IMR-90 (cell line): Measurements from ENCODE around the gene PAK1IP1. TPM values are rescaled to one million over a fixed set of nuclear protein-coding genes. Genes with fewer than 3 reads are reported as not detected.

ENCODE experiments used
- ATAC-seq: fragments of 200-7000 bp; cut with Tn5 transposase; 2 replicates; pipeline ENCODE4 v1.9.1; 2020; ENCODE audit warnings: low read depth, mild to moderate bottlenecking, moderate library complexity
- BruUV-seq: library from RNA; stranded (reverse); fragments of 400-500 nt; replicated peaks from 2 replicates; lab custom pipeline; 2021; lab: Mats Ljungman, UMichigan
- CTCF ChIA-PET: fragments of 300-600 bp; formaldehyde crosslinking; extraction: SDS; loops from one replicate; lab custom pipeline; 2021; ENCODE audit warnings: antibody characterized with exemption; lab: Yijun Ruan, JAX
- POLR2A ChIA-PET: fragments of 300-600 bp; sonication (Branson Sonifier 250); formaldehyde crosslinking; loops from one replicate; lab custom pipeline; 2022; ENCODE audit warnings: antibody characterized with exemption; ENCODE audit not compliant: unreplicated experiment; lab: Charles Lee
- DNase-seq: peaks from one replicate; pipeline ENCODE4 v3.0.0; 2013
- H2AFZ ChIP-seq: replicated peaks from 2 replicates; pipeline ENCODE3; 2013; ENCODE audit warnings: low read length, mild to moderate bottlenecking; ENCODE audit not compliant: poor library complexity
- H2AK5ac ChIP-seq: 2 replicates; pipeline ENCODE4 v1.6.1; 2013; ENCODE audit warnings: low read depth, low read length, inconsistent platforms
- H2AK9ac ChIP-seq: replicated peaks from 2 replicates; pipeline ENCODE3; 2013; ENCODE audit warnings: mild to moderate bottlenecking, low read depth, low read length, moderate library complexity; ENCODE audit not compliant: poor library complexity
- H2BK120ac ChIP-seq: 2 replicates; pipeline ENCODE4 v1.6.1; 2013; ENCODE audit warnings: low read depth, low read length, inconsistent platforms
- H2BK15ac ChIP-seq: 3 replicates; pipeline ENCODE4 v1.6.1; 2013; ENCODE audit warnings: low read depth, low read length, inconsistent platforms
- H2BK20ac ChIP-seq: 2 replicates; pipeline ENCODE4 v1.6.1; 2013; ENCODE audit warnings: low read depth, mild to moderate bottlenecking, inconsistent platforms, low read length, moderate library complexity
- H2BK5ac ChIP-seq: 2 replicates; pipeline ENCODE4 v1.6.1; 2013; ENCODE audit warnings: mild to moderate bottlenecking, low read depth, low read length, inconsistent platforms; ENCODE audit not compliant: poor library complexity, severe bottlenecking
- H3K14ac ChIP-seq: replicated peaks from 2 replicates; pipeline ENCODE4 v1.6.1; 2013; ENCODE audit warnings: low read depth, low read length, inconsistent platforms
- H3K18ac ChIP-seq: 2 replicates; pipeline ENCODE4 v1.6.1; 2013; ENCODE audit warnings: low read depth, low read length, control low read depth
- H3K23ac ChIP-seq: 2 replicates; pipeline ENCODE4 v1.6.1; 2013; ENCODE audit warnings: low read depth, low read length, inconsistent platforms
- H3K27ac ChIP-seq: 2 replicates; pipeline ENCODE4 v1.5.1; 2013; ENCODE audit warnings: mild to moderate bottlenecking, control low read depth, low read length; ENCODE audit not compliant: insufficient read depth
- H3K27me3 ChIP-seq: 2 replicates; pipeline ENCODE4 v1.6.1; 2013; ENCODE audit warnings: low read length; ENCODE audit not compliant: control insufficient read depth, insufficient read depth
- H3K36me3 ChIP-seq: 2 replicates; pipeline ENCODE4 v1.6.1; 2013; ENCODE audit warnings: low read length, mixed read lengths; ENCODE audit not compliant: control insufficient read depth, insufficient read depth
- H3K4ac ChIP-seq: 2 replicates; pipeline ENCODE4 v1.6.1; 2013; ENCODE audit warnings: low read depth, low read length, inconsistent platforms
- H3K4me1 ChIP-seq: 2 replicates; pipeline ENCODE4 v1.6.1; 2013; ENCODE audit warnings: low read length, mixed read lengths; ENCODE audit not compliant: control insufficient read depth, insufficient read depth
- H3K4me2 ChIP-seq: 2 replicates; pipeline ENCODE4 v1.6.1; 2013; ENCODE audit warnings: low read depth, mild to moderate bottlenecking, control low read depth, low read length, moderate library complexity
- H3K4me3 ChIP-seq: 2 replicates; pipeline ENCODE4 v1.5.1; 2013; ENCODE audit warnings: low read depth, mild to moderate bottlenecking, control low read depth, low read length, moderate library complexity; ENCODE audit not compliant: insufficient read depth
- H3K56ac ChIP-seq: 2 replicates; pipeline ENCODE4 v1.6.1; 2013; ENCODE audit warnings: low read length, inconsistent platforms; ENCODE audit not compliant: insufficient read depth; ENCODE audit errors: extremely low read depth
- H3K79me1 ChIP-seq, 2 experiments: 2 replicates each; pipeline ENCODE4 v1.6.1; 2013; ENCODE audit warnings: low read length in 2 of 2, inconsistent platforms in 1 of 2, low read depth in 1 of 2
- H3K9ac ChIP-seq: 2 replicates; pipeline ENCODE4 v1.6.1; 2013; ENCODE audit warnings: low read depth, low read length, control low read depth
- H3K9me1 ChIP-seq: 2 replicates; pipeline ENCODE4 v1.6.1; 2013; ENCODE audit warnings: low read length, inconsistent platforms; ENCODE audit not compliant: insufficient read depth
- H3K9me3 ChIP-seq: 2 replicates; pipeline ENCODE4 v1.6.1; 2013; ENCODE audit warnings: low read length; ENCODE audit not compliant: control insufficient read depth, insufficient read depth
- H4K20me1 ChIP-seq: 2 replicates; pipeline ENCODE4 v1.6.1; 2013; ENCODE audit warnings: low read length, inconsistent platforms; ENCODE audit not compliant: insufficient read depth
- H4K5ac ChIP-seq: 2 replicates; pipeline ENCODE4 v1.6.1; 2013; ENCODE audit warnings: mild to moderate bottlenecking, low read depth, low read length, control low read depth
- H4K8ac ChIP-seq, 2 experiments: 2 replicates each; pipeline ENCODE4 v1.6.1; 2013; ENCODE audit warnings: low read depth in 2 of 2, low read length in 2 of 2, control low read depth in 1 of 2, inconsistent platforms in 1 of 2
- H4K91ac ChIP-seq: 2 replicates; pipeline ENCODE4 v1.6.1; 2013; ENCODE audit warnings: low read depth, low read length, inconsistent platforms; ENCODE audit not compliant: insufficient read depth
- MAFK ChIP-seq: IDR thresholded peaks from 2 replicates; pipeline ENCODE4 v1.6.1; 2012; ENCODE audit warnings: low read depth, low read length, improper control_type of control experiment
- RAD21 ChIP-seq: IDR thresholded peaks from 2 replicates; pipeline ENCODE4 v1.6.1; 2012; ENCODE audit warnings: low read length, improper control_type of control experiment
- WGBS, 2 experiments: methylation state at CpG; one replicate each; pipeline versions ENCODE4 v1.1.5 to v1.1.7; 2013; ENCODE audit warnings: missing lambda C conversion rate in 2 of 2; ENCODE audit not compliant: insufficient read length in 1 of 2; ENCODE audit errors: extremely low coverage in 2 of 2; 5-methylcytosine and 5-hydroxymethylcytosine counted together
- dilution Hi-C: fragments of 300-500 bp; cut with HindIII; formaldehyde crosslinking; loops from one replicate; pipeline ENCODE4 v1.14.3; 2018; ENCODE audit warnings: low sequenced_read_pairs; ENCODE audit not compliant: unreplicated experiment
- in situ Hi-C: fragments of 300-500 bp; cut with MboI; formaldehyde crosslinking; loops from 3 replicates; pipeline ENCODE4 v1.14.3; 2019; ENCODE audit warnings: low sequenced_read_pairs, inconsistent platforms, mixed read lengths
- intact Hi-C: fragments of 100-400 bp; cut with micrococcal nuclease; formaldehyde crosslinking; loops from 2 replicates; pipeline ENCODE4 v1.10.0; 2022
- polyA plus RNA-seq, 3 experiments: library from polyadenylated mRNA; depleted of rRNA; stranded (reverse); fragments of >200 nt; gene quantifications; 2 replicates each; pipeline ENCODE4 v1.2.3, GENCODE V29; 2012; ENCODE audit warnings: low replicate concordance in 1 of 3
- total RNA-seq: library from RNA; depleted of rRNA; stranded (reverse); fragments of >200 nt; gene quantifications from 2 replicates; pipeline ENCODE4 v1.2.3, GENCODE V29; 2012

The PAK1IP1 gene
- total and polyA plus RNA-seq, 2 of the 4 experiments (the other 2 are of a cell fraction): 16.9 to 22.9 TPM

GRCh38 chr6:10733151-10733715 lies 38.5 kb downstream of the PAK1IP1 start:
- H4K5ac ChIP-seq: no peak overlapping the region
- no peak overlapping the region for H2BK120ac ChIP-seq
- H3K4me3 ChIP-seq: no peak overlapping the region
- H2BK20ac ChIP-seq: no peak overlapping the region
- H3K36me3 ChIP-seq: peaks cover 35% of the 10 kb centered on the region
- no peak overlapping the region for H3K9ac ChIP-seq
- H3K4ac ChIP-seq: no peak overlapping the region
- in situ Hi-C loops (loop anchor here (25.0 kb wide), 1 partner anchor 1246 kb away; no protein-coding TSS in a partner anchor), intact Hi-C loops (no loop called here), dilution Hi-C loops (no loop called here)
- no peaks in the 10 kb centered on the region for H3K9me3 ChIP-seq
- DNase-seq (no peak), ATAC-seq (no peak)
- no peak overlapping the region for H2AK9ac ChIP-seq
- peak; percentile 78 for TF ChIP-seq MAFK
- TF ChIP-seq RAD21: no peak
- no peak overlapping the region for H4K8ac ChIP-seq
- POLR2A ChIA-PET: no interaction called here
- H3K18ac ChIP-seq: no peak overlapping the region
- no TSS peak for BruUV-seq
- H3K4me2 ChIP-seq: no peak overlapping the region
- H3K79me1 ChIP-seq: peaks cover 13 to 24% of the 10 kb centered on the region in 2 experiments
- no peak overlapping the region for H2AK5ac ChIP-seq
- no peak overlapping the region for H4K91ac ChIP-seq
- H2BK5ac ChIP-seq: no peak overlapping the region
- CTCF ChIA-PET: no interaction called here
- no peaks in the 10 kb centered on the region for H3K9me1 ChIP-seq
- 94% methylated on average over 6 of the region's 17 CpGs; no CpG with 5 or more reads in 1 of the 2 experiments for WGBS, 2 experiments
- H3K14ac ChIP-seq: no peak overlapping the region
- H3K27me3 ChIP-seq: no peaks in the 10 kb centered on the region
- H3K27ac ChIP-seq: no peak overlapping the region
- H2AFZ ChIP-seq: no peak overlapping the region
- no peak overlapping the region for H2BK15ac ChIP-seq
- no peaks in the 10 kb centered on the region for H4K20me1 ChIP-seq
- H3K56ac ChIP-seq: no peak overlapping the region
- peaks cover 3% of the 10 kb centered on the region; the same call in 1 of the 2 replicates for H3K4me1 ChIP-seq
- H3K23ac ChIP-seq: no peak overlapping the region
